Endodermal cell (in vitro differentiated cells): ENCODE data around the gene MED17. TPM values are rescaled to one million over a fixed set of nuclear protein-coding genes. Genes with fewer than 3 reads are reported as not detected.

Source experiments
- DNase-seq: peaks from one replicate; pipeline ENCODE4 v3.0.0-alpha.2; 2017
- H3K27ac ChIP-seq: 2 replicates; pipeline ENCODE4 v1.5.1; 2013; ENCODE audit warnings: mild to moderate bottlenecking, low read depth, low read length, moderate library complexity
- H3K27me3 ChIP-seq: 2 replicates; pipeline ENCODE4 v1.6.1; 2013; ENCODE audit warnings: mild to moderate bottlenecking, low read length, moderate library complexity; ENCODE audit not compliant: insufficient read depth, control insufficient read depth, poor library complexity, severe bottlenecking
- H3K36me3 ChIP-seq: 2 replicates; pipeline ENCODE4 v1.7.0; 2013; ENCODE audit warnings: mild to moderate bottlenecking, low read length, moderate library complexity; ENCODE audit not compliant: control insufficient read depth, insufficient read depth
- H3K4me1 ChIP-seq: one replicate; pipeline ENCODE4 v1.7.0; 2013; ENCODE audit warnings: low read length; ENCODE audit not compliant: control insufficient read depth, insufficient read depth
- H3K4me3 ChIP-seq: 2 replicates; pipeline ENCODE4 v1.5.1; 2013; ENCODE audit warnings: mild to moderate bottlenecking, low read length, moderate library complexity
- H3K9ac ChIP-seq: 2 replicates; pipeline ENCODE4 v1.6.1; 2013; ENCODE audit warnings: mild to moderate bottlenecking, low read length, moderate library complexity; ENCODE audit not compliant: poor library complexity, severe bottlenecking; ENCODE audit errors: extremely low read depth
- H3K9me3 ChIP-seq: 2 replicates; pipeline ENCODE4 v1.6.1; 2013; ENCODE audit warnings: mild to moderate bottlenecking, low read length, moderate library complexity; ENCODE audit not compliant: control insufficient read depth
- H3K27ac Mint-ChIP-seq: 2 replicates; pipeline ENCODE4 v1.8.0; 2020; ENCODE audit warnings: mixed read lengths
- H3K27me3 Mint-ChIP-seq: 2 replicates; pipeline ENCODE4 v1.8.0; 2021; ENCODE audit warnings: mild to moderate bottlenecking, mixed read lengths; ENCODE audit not compliant: insufficient read depth
- H3K36me3 Mint-ChIP-seq: 2 replicates; pipeline ENCODE4 v1.8.0; 2020; ENCODE audit warnings: low read depth, mixed read lengths
- H3K4me1 Mint-ChIP-seq: 2 replicates; pipeline ENCODE4 v1.8.0; 2020; ENCODE audit warnings: mixed read lengths
- H3K4me3 Mint-ChIP-seq: 2 replicates; pipeline ENCODE4 v1.8.0; 2020; ENCODE audit warnings: mild to moderate bottlenecking, moderate library complexity, mixed read lengths
- H3K9me3 Mint-ChIP-seq: 2 replicates; pipeline ENCODE4 v1.8.0; 2020; ENCODE audit warnings: mild to moderate bottlenecking, mixed read lengths
- WGBS, 2 experiments: methylation state at CpG; one replicate each; pipeline versions ENCODE4 v1.1.5 to v1.1.7; 2013; ENCODE audit warnings: missing lambda C conversion rate in 2 of 2, mixed read lengths in 1 of 2; ENCODE audit not compliant: insufficient coverage in 1 of 2, insufficient read length in 1 of 2; 5-methylcytosine and 5-hydroxymethylcytosine counted together
- total RNA-seq, 2 donors: library from RNA; stranded (reverse); fragmentation: NEBNext Ultra II Directional in 1 of 2; extraction: Animal tissue kit (Norgen Biotek cat#: 25700) in 1 of 2; gene quantifications; 2 replicates in 1 of 2; 3 replicates in 1 of 2; pipeline ENCODE4 v1.2.1, GENCODE V29; 2021
- TF ChIP-seq, protein P1 (sequence below): fragments of 200-600 bp; sonication (generic); conservative IDR thresholded peaks from 2 replicates; pipeline ENCODE4 v1.5.0; 2021; ENCODE audit warnings: antibody characterized with exemption, mild to moderate bottlenecking

The MED17 gene
- total RNA-seq, 2 donors from 2014 or later: 40.6 to 46.2 TPM

DNA sequence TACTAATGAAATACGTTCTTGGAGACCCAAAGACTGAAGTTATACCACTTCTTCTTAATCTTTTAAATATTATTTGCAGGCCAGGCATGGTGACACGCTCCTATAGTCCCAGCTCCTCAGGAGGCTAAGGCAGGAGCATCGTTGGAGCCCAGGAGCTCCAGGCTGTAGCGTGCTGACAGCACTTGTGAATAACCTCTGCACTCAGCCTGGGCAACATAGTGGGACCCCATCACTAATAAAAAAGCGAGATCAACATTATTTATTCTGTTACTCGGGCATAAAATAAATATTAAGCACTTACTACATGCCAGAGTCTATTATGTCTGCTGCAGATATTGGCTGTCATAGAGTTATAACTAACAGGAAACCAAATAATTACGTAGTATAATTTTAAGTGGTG lies 720 bp upstream of the MED17 start:
- no peak overlapping the region for H3K27ac ChIP-seq

DNA sequence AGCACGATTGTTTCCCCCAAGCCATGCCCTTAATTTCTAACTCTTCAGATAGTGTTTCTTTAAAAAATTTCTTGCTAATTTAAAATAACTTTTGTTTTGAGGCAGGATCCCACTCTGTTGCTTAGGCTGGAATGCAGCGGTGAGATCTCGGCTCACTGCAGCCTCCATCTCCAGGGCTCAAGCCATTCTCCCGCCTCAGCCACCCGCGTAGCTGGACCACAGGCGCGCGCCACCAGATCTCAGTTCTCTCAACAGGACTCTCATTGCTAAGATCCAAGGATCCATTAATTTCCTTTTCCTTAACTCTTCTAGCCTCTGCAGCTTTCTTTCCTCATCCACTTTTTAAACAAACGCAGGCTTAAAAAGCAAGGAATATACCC lies 327 bp upstream of the MED17 start:
- DNase-seq: no peak
- WGBS, 2 experiments: 0 to 1% methylated on average over 6 to 10 of the region's 10 CpGs
- Histone ChIP-seq H3K9ac (peak overlapping the region; percentile 96), H3K27ac (no peak overlapping the region), H3K27me3 (no peaks in the 10 kb centered on the region), H3K4me3 (peak overlapping the region; percentile 97), H3K4me1 (no peaks in the 10 kb centered on the region), H3K36me3 (peaks cover 30% of the 10 kb centered on the region), H3K9me3 (no peaks in the 10 kb centered on the region)
- Mint-ChIP-seq H3K36me3 (peaks cover 33% of the 10 kb centered on the region), H3K27me3 (no peaks in the 10 kb centered on the region), H3K9me3 (no peaks in the 10 kb centered on the region), H3K4me1 (peaks cover 20% of the 10 kb centered on the region), H3K4me3 (peak overlapping the region; percentile 87), H3K27ac (peak overlapping the region; percentile 94)
- TF ChIP-seq, protein P1, sequence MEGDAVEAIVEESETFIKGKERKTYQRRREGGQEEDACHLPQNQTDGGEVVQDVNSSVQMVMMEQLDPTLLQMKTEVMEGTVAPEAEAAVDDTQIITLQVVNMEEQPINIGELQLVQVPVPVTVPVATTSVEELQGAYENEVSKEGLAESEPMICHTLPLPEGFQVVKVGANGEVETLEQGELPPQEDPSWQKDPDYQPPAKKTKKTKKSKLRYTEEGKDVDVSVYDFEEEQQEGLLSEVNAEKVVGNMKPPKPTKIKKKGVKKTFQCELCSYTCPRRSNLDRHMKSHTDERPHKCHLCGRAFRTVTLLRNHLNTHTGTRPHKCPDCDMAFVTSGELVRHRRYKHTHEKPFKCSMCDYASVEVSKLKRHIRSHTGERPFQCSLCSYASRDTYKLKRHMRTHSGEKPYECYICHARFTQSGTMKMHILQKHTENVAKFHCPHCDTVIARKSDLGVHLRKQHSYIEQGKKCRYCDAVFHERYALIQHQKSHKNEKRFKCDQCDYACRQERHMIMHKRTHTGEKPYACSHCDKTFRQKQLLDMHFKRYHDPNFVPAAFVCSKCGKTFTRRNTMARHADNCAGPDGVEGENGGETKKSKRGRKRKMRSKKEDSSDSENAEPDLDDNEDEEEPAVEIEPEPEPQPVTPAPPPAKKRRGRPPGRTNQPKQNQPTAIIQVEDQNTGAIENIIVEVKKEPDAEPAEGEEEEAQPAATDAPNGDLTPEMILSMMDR: no peak

More for the DNA sequence above, 720 bp upstream of the MED17 start:
- Histone ChIP-seq H3K9me3 (no peaks in the 10 kb centered on the region), H3K9ac (no peak overlapping the region), H3K4me3 (peak overlapping the region; percentile 97), H3K4me1 (no peaks in the 10 kb centered on the region), H3K36me3 (peaks cover 27% of the 10 kb centered on the region), H3K27me3 (no peaks in the 10 kb centered on the region)
- no peak for DNase-seq
- Mint-ChIP-seq H3K9me3 (no peaks in the 10 kb centered on the region), H3K4me1 (peaks cover 20% of the 10 kb centered on the region), H3K36me3 (peaks cover 32% of the 10 kb centered on the region), H3K4me3 (peak overlapping the region; percentile 87), H3K27ac (no peak overlapping the region), H3K27me3 (no peaks in the 10 kb centered on the region)
- WGBS, 2 experiments: 78 to 82% methylated on average over 5 to 7 of the region's 7 CpGs
- TF ChIP-seq, protein P1: no peak

DNA sequence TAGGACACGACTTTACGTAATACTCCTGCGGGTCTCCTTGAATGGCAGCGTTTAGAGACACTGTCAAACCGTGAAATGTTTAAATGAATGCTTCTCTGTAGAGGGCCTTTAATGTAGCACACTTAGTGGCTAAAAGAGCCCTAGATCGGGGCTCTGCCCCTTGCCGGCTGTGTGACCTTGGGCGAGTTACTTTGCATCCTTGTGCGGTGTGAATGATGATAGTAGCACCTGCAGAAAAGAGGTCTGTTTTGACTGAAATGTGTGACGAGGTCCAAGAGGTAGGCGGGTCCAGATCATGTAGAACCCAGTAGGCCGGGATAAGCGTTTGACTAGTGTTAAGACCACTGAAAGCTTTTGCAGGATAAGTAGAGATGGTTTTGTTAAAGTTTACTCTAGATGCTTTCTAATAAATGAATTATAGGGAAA lies 866 bp downstream of the MED17 start:
- Histone ChIP-seq H3K27me3 (no peaks in the 10 kb centered on the region), H3K9ac (peak overlapping the region; percentile 96), H3K4me1 (no peaks in the 10 kb centered on the region), H3K27ac (peak overlapping the region; percentile 99), H3K4me3 (peak overlapping the region; percentile 97), H3K9me3 (no peaks in the 10 kb centered on the region), H3K36me3 (peaks cover 42% of the 10 kb centered on the region)
- peaks cover 35% of the 10 kb centered on the region for H3K36me3 Mint-ChIP-seq
- DNase-seq: no peak
- TF ChIP-seq, protein P1: no peak
- WGBS, 2 experiments: 0% methylated on average over 11 to 13 of the region's 13 CpGs
- H3K27ac Mint-ChIP-seq: peak overlapping the region; percentile 94
- peaks cover 20% of the 10 kb centered on the region for H3K4me1 Mint-ChIP-seq
- no peaks in the 10 kb centered on the region for H3K27me3 Mint-ChIP-seq
- peak overlapping the region; percentile 87 for H3K4me3 Mint-ChIP-seq
- no peaks in the 10 kb centered on the region for H3K9me3 Mint-ChIP-seq
